ENCODE measurements around the gene RHO.

Gene RHO

GRCh38 chr3:129579991-129580390 is 51.6 kb downstream of the RHO start:
- no peak for DNase-seq (ENCODE audit: low spot score)

DNA sequence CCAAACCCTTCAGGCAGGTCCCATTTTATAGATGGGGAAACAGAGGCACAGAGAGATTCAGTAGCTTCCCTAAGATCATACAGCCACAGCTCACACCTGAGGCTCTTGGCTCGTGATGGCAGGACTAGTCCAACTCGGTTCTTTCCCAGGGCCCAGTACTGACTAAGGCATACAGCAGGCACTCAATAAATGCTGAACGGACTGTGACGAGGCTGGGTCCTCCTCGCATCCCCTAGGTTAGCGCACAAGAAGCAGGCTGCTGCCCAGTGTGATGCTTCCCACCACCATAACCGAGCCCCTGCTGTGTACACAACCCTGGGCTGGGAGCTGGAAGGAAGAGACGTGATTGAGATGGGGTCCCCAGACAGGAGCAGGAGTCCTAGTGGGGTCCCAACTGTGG is 53.2 kb downstream of the RHO start:
- no peak for DNase-seq (ENCODE audit: low spot score)

- no peak for DNase-seq (ENCODE audit: low spot score)
Measured at GRCh38 chr3:129582799-129583198, 54.4 kb downstream of the RHO start.

DNA sequence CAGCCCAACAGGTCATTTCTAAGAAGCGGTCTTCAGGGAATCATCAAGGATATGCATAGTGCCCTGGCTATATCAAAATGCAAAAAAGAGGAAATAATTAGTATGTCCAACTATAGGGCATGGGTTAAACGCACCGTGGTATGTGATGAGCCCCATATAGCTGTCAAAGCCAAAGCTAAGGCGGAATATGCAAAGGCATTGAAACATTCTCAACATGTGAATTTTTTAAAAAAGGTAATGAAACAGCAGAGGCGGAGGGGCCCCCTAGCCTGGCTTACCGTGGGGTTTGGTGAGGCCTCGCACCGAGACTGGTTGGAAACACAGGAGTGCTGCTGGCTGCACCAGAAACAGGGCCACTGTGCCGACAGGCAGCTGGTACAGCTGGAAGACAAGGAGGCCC is 54.9 kb downstream of the RHO start:
- no peak for DNase-seq (ENCODE audit: low spot score)

DNA sequence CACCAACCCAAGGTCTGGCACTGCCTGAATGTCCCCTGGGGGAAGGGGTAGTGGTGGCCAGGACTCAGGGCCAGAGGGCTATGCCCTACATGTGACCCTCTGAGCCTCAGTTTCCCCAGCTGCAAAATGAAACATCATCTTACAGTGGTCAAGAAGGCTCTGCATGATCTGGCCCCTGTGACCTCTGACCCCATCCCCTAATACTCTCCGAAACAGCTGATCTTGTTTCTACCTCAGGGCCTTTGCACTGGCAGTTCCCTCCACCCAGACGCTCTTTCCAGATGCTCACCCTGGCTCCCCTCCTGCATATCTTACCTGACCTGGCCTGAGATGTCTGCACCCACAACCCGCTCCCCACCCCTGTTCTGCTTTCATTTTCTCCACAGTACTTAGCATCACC is 56.2 kb downstream of the RHO start:
- no peak for DNase-seq (ENCODE audit: low spot score)

Data from CD4-positive, alpha-beta T cell treated with Interleukin-2 at 100 ng/mL for 4 hours (primary cell).